ENCODE results near the gene FBXL7. TPM values are rescaled to one million over a fixed set of nuclear protein-coding genes. Genes with fewer than 3 reads are reported as not detected.

Gene FBXL7
- total RNA-seq, 1 donor from 2014 or later, result 12.3 TPM

DNA sequence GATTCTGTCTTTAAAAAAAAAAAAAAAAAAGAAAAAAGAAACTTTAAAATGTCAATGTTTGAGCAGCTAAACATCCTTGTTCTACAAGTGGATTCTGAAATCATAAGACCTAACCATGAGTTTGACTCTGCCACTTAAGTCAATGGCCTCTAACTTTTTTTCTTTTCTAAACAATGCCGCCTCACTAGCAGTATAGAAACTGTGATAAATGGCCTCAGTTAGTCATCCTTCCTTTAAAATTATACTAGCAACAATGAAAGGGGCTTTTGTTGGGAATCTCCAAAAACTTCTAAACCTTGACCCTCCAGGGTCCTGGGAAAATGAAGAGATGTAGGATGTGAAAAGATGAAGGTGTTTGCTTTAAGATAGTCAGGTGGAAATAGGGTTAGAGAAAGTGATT, 71.1 kb downstream of the FBXL7 start:
- H3K27me3 ChIP-seq, result no peaks in the 10 kb centered on the region
- no peak overlapping the region for H3K4me2 ChIP-seq
- no peaks in the 10 kb centered on the region for H3F3A ChIP-seq (ENCODE audit: low read depth)
- Mint-ChIP-seq H3K27ac (no peak overlapping the region), H3K9me3 (peaks cover 3% of the 10 kb centered on the region), H3K27me3 (ENCODE audit: insufficient read depth, low read depth) (peaks cover 5% of the 10 kb centered on the region), H3K4me1 (peaks cover 15% of the 10 kb centered on the region), H3K4me3 (no peak overlapping the region), H3K36me3 (peaks cover 3% of the 10 kb centered on the region)
- peaks cover 17% of the 10 kb centered on the region for H3K79me2 ChIP-seq (ENCODE audit: low read depth)
- no peak overlapping the region for H3K27ac ChIP-seq
- no peak overlapping the region for H3K9ac ChIP-seq
- H3K4me3 ChIP-seq, result no peak overlapping the region
- peaks cover 8% of the 10 kb centered on the region for H4K20me1 ChIP-seq (ENCODE audit: low read depth)
- DNase-seq (ENCODE audit: low spot score), result no peak
- no peaks in the 10 kb centered on the region for H3K36me3 ChIP-seq
- H2AFZ ChIP-seq (replicated peaks), result no peak overlapping the region
- no peaks in the 10 kb centered on the region for H3K9me3 ChIP-seq (ENCODE audit: low read depth)
- TF ChIP-seq, protein P1, sequence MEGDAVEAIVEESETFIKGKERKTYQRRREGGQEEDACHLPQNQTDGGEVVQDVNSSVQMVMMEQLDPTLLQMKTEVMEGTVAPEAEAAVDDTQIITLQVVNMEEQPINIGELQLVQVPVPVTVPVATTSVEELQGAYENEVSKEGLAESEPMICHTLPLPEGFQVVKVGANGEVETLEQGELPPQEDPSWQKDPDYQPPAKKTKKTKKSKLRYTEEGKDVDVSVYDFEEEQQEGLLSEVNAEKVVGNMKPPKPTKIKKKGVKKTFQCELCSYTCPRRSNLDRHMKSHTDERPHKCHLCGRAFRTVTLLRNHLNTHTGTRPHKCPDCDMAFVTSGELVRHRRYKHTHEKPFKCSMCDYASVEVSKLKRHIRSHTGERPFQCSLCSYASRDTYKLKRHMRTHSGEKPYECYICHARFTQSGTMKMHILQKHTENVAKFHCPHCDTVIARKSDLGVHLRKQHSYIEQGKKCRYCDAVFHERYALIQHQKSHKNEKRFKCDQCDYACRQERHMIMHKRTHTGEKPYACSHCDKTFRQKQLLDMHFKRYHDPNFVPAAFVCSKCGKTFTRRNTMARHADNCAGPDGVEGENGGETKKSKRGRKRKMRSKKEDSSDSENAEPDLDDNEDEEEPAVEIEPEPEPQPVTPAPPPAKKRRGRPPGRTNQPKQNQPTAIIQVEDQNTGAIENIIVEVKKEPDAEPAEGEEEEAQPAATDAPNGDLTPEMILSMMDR (IDR thresholded peaks at IDR 0.05), result no peak
- TF ChIP-seq EZH2 (IDR thresholded peaks at IDR 0.05) (no peak), EZH2phosphoT487 (IDR thresholded peaks at IDR 0.05) (no peak)
- H3K4me1 ChIP-seq, result peaks cover 8% of the 10 kb centered on the region

DNA sequence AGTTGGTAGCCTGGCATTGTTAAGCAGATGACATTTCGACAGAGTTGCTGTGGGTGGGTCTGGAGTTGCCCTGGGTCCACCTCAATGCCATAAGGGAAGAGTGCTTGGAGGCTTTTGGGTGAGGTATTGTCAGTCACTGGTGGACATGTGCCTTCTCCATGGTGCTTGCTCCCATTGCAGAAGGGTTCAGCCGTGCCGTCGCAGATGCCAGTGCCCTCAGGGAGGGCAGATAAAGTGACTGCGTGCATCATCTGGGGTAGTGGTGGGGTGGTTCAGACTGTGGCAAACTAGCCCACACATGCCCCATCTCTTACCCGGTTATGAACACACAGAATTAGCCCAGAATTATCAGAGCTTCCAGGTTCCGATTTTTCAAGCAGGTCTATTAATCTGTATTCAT, 71.6 kb downstream of the FBXL7 start:
- Mint-ChIP-seq H3K36me3 (peaks cover 3% of the 10 kb centered on the region), H3K4me1 (peaks cover 18% of the 10 kb centered on the region), H3K4me3 (no peak overlapping the region), H3K9me3 (peaks cover 3% of the 10 kb centered on the region), H3K27ac (no peak overlapping the region), H3K27me3 (ENCODE audit: insufficient read depth, low read depth) (peaks cover 5% of the 10 kb centered on the region)
- Histone ChIP-seq H3F3A (ENCODE audit: low read depth) (no peaks in the 10 kb centered on the region), H3K9me3 (ENCODE audit: low read depth) (no peaks in the 10 kb centered on the region), H4K20me1 (ENCODE audit: low read depth) (peaks cover 8% of the 10 kb centered on the region), H3K4me2 (no peak overlapping the region), H3K4me3 (no peak overlapping the region), H3K27ac (no peak overlapping the region), H3K27me3 (no peaks in the 10 kb centered on the region), H3K9ac (no peak overlapping the region), H3K79me2 (ENCODE audit: low read depth) (peaks cover 22% of the 10 kb centered on the region), H3K4me1 (peaks cover 8% of the 10 kb centered on the region), H2AFZ (replicated peaks) (no peak overlapping the region), H3K36me3 (no peaks in the 10 kb centered on the region)
- TF ChIP-seq, protein P1 (IDR thresholded peaks at IDR 0.05), result no peak
- TF ChIP-seq EZH2 (IDR thresholded peaks at IDR 0.05) (no peak), EZH2phosphoT487 (IDR thresholded peaks at IDR 0.05) (no peak)
- no peak for DNase-seq (ENCODE audit: low spot score)

DNA sequence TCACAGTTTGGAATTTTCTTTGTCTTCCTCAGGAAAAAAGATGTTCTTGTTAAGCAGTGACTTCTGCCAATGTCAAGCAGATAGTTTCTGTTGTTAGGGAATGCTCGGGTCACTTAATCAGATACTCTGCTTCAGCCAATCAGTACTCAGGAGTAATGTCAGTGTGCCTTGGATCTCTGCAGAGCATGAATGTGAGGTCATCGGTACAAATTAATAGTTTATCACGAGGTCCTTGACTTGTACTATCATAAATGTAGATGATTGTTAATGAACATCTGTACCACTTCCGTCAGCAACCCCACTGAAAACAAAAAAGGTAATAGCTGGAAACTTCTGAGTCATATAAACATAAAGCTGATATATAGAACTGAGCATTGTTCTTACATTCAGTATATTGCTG, 73.6 kb downstream of the FBXL7 start:
- Histone ChIP-seq H3K27ac (no peak overlapping the region), H3K4me3 (no peak overlapping the region), H3K27me3 (no peaks in the 10 kb centered on the region), H3F3A (ENCODE audit: low read depth) (no peaks in the 10 kb centered on the region), H3K9ac (no peak overlapping the region), H3K79me2 (ENCODE audit: low read depth) (peaks cover 37% of the 10 kb centered on the region), H3K4me2 (no peak overlapping the region), H3K36me3 (no peaks in the 10 kb centered on the region), H3K9me3 (ENCODE audit: low read depth) (no peaks in the 10 kb centered on the region), H3K4me1 (peaks cover 8% of the 10 kb centered on the region), H4K20me1 (ENCODE audit: low read depth) (peaks cover 8% of the 10 kb centered on the region), H2AFZ (replicated peaks) (no peak overlapping the region)
- peaks cover 3% of the 10 kb centered on the region for H3K9me3 Mint-ChIP-seq
- no peak for TF ChIP-seq EZH2phosphoT487 (IDR thresholded peaks at IDR 0.05)
- TF ChIP-seq, protein P1 (IDR thresholded peaks at IDR 0.05), result no peak
- no peak for TF ChIP-seq EZH2 (IDR thresholded peaks at IDR 0.05)
- H3K27me3 Mint-ChIP-seq (ENCODE audit: insufficient read depth, low read depth), result peaks cover 5% of the 10 kb centered on the region
- H3K27ac Mint-ChIP-seq, result no peak overlapping the region
- DNase-seq (ENCODE audit: low spot score), result no peak
- H3K4me3 Mint-ChIP-seq, result no peak overlapping the region
- peaks cover 3% of the 10 kb centered on the region for H3K36me3 Mint-ChIP-seq
- H3K4me1 Mint-ChIP-seq, result peaks cover 29% of the 10 kb centered on the region
